Left forelimb (tissue), 1 donor: ENCODE measurements around the gene CPD.

Experiments
- DNase-seq: peaks from one replicate; pipeline ENCODE4 v3.0.0-alpha.2; 2018; ENCODE audit warnings: low spot score

CPD gene

GRCh38 chr17:30505868-30506417 is 127.2 kb downstream of the CPD start:
- no peak for DNase-seq

DNA sequence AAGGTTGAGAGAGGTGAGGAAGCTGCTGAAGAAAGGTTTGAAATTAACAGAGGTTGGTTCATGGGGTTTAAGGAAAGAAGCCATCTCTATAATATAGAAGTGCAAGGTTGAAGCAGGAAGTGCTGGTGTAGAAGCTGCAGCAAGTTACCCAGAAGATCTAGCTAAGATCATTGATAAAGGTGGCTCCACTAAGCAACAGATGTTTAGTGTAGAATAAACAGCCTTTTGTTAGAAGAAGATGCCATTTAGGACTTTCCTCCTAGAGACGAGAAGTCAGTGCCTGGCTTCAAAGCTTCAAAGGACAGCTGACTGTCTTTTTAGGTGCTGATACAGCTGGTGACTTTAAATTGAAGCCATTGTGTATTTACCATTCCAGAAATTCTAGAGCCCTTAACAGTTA is 127.8 kb downstream of the CPD start:
- no peak for DNase-seq

GRCh38 chr17:30513346-30513745 is 134.6 kb downstream of the CPD start:
- DNase-seq, result no peak

DNA sequence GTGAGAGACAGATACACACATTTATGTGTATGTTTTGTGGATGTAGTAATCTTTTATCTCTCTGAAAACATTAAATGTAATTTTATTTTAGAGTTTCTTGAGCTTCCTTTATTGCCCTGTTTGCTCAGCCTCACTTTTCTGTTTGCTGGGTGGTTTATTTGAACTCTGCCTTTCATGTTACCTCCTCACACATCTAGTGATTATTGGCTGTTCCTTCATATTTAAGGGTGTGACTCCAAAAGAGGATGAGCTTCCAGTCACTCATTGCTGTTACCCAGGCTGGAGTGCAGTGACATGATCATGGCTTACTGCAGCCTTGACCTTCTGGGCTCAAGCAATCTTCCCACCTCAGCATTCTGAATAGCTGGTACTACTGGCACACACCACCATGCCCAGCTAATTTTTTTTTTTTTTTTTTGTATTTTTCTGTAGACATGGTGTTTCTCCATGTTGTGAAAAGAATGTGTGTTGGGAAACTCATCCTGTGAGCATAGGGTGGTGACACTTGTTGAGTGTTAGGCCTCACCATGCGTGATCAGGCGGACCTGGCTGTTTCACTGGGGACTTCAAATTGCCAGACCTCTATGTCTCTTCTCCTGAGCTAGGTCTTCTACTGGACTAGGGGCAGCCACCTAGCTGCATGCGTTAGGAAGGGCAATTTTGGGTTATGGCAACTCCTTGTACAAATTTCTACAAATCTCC is 136.3 kb downstream of the CPD start:
- DNase-seq, result no peak

DNA sequence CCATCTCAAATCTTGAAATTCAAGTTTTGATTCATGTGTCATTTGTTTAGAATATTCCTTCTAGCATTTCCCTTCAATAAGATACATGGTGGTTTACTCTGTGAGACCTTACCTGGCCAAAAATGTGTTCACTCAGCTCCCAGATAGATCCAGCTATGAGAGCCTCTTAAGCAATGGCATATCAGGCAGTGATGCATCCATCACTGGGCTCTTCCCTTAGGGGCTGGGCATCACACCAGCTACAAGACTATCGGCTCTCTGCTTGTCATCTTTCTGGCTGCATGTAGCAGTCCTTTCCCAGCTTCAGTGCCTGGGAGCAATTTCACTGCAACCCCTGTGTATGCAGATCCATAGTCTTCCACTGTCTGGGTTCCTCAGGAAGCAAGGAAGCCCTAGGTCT is 139.1 kb downstream of the CPD start:
- no peak for DNase-seq

DNA sequence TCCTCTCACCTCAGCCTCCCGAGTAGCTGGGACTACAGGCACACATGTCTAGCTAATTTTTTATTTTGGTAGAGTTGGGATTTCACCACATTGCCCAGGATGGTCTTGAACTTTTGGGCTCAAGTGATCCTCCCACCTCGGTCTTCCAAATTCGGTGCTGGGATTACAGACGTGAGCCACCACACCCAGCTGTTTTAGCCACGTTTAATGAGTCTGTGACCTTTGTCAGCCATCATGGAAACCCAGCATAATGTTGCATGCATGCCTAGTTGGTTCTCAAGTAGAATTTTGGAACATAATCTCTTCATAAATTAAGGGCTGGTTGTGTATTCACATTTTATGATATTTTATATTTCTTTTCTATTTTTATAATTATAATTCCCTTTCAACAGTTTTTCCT is 140.4 kb downstream of the CPD start:
- no peak for DNase-seq
